ENCODE results near the gene HRG. TPM values are rescaled to one million over a fixed set of nuclear protein-coding genes. Genes with fewer than 3 reads are reported as not detected.

The HRG gene
- total RNA-seq, 1 donor from 2014 or later = not detected

- Histone ChIP-seq H3K4me1 (ENCODE audit: insufficient read depth, low read length) (peaks cover 5% of the 10 kb centered on the region), H3K27me3 (ENCODE audit: insufficient read depth, low read length) (peaks cover 11% of the 10 kb centered on the region), H3K79me2 (ENCODE audit: insufficient read depth, low read length) (no peaks in the 10 kb centered on the region), H3K27ac (ENCODE audit: low read depth, low read length) (no peak overlapping the region), H3K9me3 (ENCODE audit: insufficient read depth, low read depth, low read length) (no peaks in the 10 kb centered on the region), H4K20me1 (ENCODE audit: insufficient read depth, low read length) (no peaks in the 10 kb centered on the region), H2AFZ (ENCODE audit: low read depth, low read length) (no peak overlapping the region), H3K9ac (ENCODE audit: low read length) (no peak overlapping the region), H3K36me3 (ENCODE audit: insufficient read depth, low read length) (no peaks in the 10 kb centered on the region), H3K4me3 (ENCODE audit: insufficient read depth, low read depth, low read length) (no peak overlapping the region), H3K4me2 (ENCODE audit: low read length) (no peak overlapping the region)
- Mint-ChIP-seq H3K36me3 (ENCODE audit: low read depth, unreplicated experiment) (no peaks in the 10 kb centered on the region), H3K27ac (ENCODE audit: unreplicated experiment) (no peak overlapping the region), H3K9me3 (ENCODE audit: unreplicated experiment) (no peaks in the 10 kb centered on the region), H3K27me3 (ENCODE audit: low read depth, unreplicated experiment) (peaks cover 19% of the 10 kb centered on the region), H3K4me1 (ENCODE audit: low read depth, unreplicated experiment) (peaks cover 2% of the 10 kb centered on the region), H3K4me3 (ENCODE audit: unreplicated experiment) (no peak overlapping the region)
- DNase-seq (ENCODE audit: low read depth) (no peak), FAIRE-seq (no peak)
- TF ChIP-seq EZH2 (IDR thresholded peaks at IDR 0.05; ENCODE audit: insufficient read depth, low read length) = no peak
- TF ChIP-seq, protein P1, sequence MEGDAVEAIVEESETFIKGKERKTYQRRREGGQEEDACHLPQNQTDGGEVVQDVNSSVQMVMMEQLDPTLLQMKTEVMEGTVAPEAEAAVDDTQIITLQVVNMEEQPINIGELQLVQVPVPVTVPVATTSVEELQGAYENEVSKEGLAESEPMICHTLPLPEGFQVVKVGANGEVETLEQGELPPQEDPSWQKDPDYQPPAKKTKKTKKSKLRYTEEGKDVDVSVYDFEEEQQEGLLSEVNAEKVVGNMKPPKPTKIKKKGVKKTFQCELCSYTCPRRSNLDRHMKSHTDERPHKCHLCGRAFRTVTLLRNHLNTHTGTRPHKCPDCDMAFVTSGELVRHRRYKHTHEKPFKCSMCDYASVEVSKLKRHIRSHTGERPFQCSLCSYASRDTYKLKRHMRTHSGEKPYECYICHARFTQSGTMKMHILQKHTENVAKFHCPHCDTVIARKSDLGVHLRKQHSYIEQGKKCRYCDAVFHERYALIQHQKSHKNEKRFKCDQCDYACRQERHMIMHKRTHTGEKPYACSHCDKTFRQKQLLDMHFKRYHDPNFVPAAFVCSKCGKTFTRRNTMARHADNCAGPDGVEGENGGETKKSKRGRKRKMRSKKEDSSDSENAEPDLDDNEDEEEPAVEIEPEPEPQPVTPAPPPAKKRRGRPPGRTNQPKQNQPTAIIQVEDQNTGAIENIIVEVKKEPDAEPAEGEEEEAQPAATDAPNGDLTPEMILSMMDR (IDR thresholded peaks at IDR 0.05; ENCODE audit: insufficient read depth, low read depth, low read length) = no peak
These were observed 43.7 kb upstream of the HRG start for GRCh38 chr3:186621894-186622650.

DNA sequence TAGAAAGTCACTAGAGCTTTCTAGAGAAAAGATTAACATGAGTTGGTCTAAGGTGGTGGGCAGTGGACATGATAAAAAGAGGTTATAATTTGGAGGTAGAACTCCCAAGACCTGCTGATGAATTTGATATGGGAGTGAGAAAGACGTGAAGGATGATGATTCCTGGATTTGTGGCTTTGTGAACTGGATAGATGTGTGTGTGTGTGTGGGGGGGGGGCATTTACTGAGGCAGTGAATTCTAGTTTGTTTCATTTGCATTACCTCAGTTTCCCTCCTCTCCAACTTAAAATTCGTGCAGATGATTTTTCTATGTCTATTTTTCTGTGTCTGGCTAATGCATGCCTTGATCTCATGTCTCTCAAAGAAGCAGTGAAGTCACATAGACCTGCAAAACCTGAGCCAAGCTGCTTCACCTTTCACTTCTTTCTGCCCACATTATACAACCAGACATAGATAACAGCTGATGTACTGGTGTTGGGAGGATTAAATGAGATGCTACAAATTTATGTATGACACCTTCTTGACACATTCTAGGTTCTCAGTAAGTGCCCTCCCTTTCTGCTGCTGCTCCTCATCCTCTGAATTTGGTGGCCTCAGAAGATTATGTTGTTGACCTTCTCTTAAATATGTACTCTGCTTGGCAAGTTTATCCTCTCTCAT, 43.0 kb upstream of the HRG start:
- no peak for FAIRE-seq
- no peak overlapping the region for H3K9ac ChIP-seq (ENCODE audit: low read length)
- peaks cover 11% of the 10 kb centered on the region for H3K27me3 ChIP-seq (ENCODE audit: insufficient read depth, low read length)
- no peak overlapping the region for H3K4me2 ChIP-seq (ENCODE audit: low read length)
- no peak for DNase-seq (ENCODE audit: low read depth)
- peaks cover 15% of the 10 kb centered on the region for H3K27me3 Mint-ChIP-seq (ENCODE audit: low read depth, unreplicated experiment)
- no peaks in the 10 kb centered on the region for H3K36me3 ChIP-seq (ENCODE audit: insufficient read depth, low read length)
- TF ChIP-seq EZH2 (IDR thresholded peaks at IDR 0.05; ENCODE audit: insufficient read depth, low read length) = no peak
- TF ChIP-seq, protein P1 (IDR thresholded peaks at IDR 0.05; ENCODE audit: insufficient read depth, low read depth, low read length) = no peak
- H3K27ac ChIP-seq (ENCODE audit: low read depth, low read length) = no peak overlapping the region
- no peaks in the 10 kb centered on the region for H3K79me2 ChIP-seq (ENCODE audit: insufficient read depth, low read length)
- no peak overlapping the region for H3K27ac Mint-ChIP-seq (ENCODE audit: unreplicated experiment)
- no peak overlapping the region for H2AFZ ChIP-seq (ENCODE audit: low read depth, low read length)
- no peaks in the 10 kb centered on the region for H3K36me3 Mint-ChIP-seq (ENCODE audit: low read depth, unreplicated experiment)
- H4K20me1 ChIP-seq (ENCODE audit: insufficient read depth, low read length) = no peaks in the 10 kb centered on the region
- no peaks in the 10 kb centered on the region for H3K4me1 Mint-ChIP-seq (ENCODE audit: low read depth, unreplicated experiment)
- no peaks in the 10 kb centered on the region for H3K4me1 ChIP-seq (ENCODE audit: insufficient read depth, low read length)
- no peaks in the 10 kb centered on the region for H3K9me3 ChIP-seq (ENCODE audit: insufficient read depth, low read depth, low read length)
- H3K9me3 Mint-ChIP-seq (ENCODE audit: unreplicated experiment) = no peaks in the 10 kb centered on the region
- H3K4me3 ChIP-seq (ENCODE audit: insufficient read depth, low read depth, low read length) = no peak overlapping the region
- H3K4me3 Mint-ChIP-seq (ENCODE audit: unreplicated experiment) = no peak overlapping the region

- Mint-ChIP-seq H3K36me3 (ENCODE audit: low read depth, unreplicated experiment) (no peaks in the 10 kb centered on the region), H3K4me1 (ENCODE audit: low read depth, unreplicated experiment) (no peaks in the 10 kb centered on the region), H3K27me3 (ENCODE audit: low read depth, unreplicated experiment) (peaks cover 14% of the 10 kb centered on the region), H3K9me3 (ENCODE audit: unreplicated experiment) (no peaks in the 10 kb centered on the region), H3K4me3 (ENCODE audit: unreplicated experiment) (no peak overlapping the region), H3K27ac (ENCODE audit: unreplicated experiment) (no peak overlapping the region)
- H2AFZ ChIP-seq (ENCODE audit: low read depth, low read length) = no peak overlapping the region
- no peak overlapping the region for H3K9ac ChIP-seq (ENCODE audit: low read length)
- FAIRE-seq (no peak), DNase-seq (ENCODE audit: low read depth) (no peak)
- H3K27ac ChIP-seq (ENCODE audit: low read depth, low read length) = no peak overlapping the region
- peaks cover 14% of the 10 kb centered on the region for H3K27me3 ChIP-seq (ENCODE audit: insufficient read depth, low read length)
- no peaks in the 10 kb centered on the region for H4K20me1 ChIP-seq (ENCODE audit: insufficient read depth, low read length)
- no peak overlapping the region for H3K4me3 ChIP-seq (ENCODE audit: insufficient read depth, low read depth, low read length)
- H3K4me2 ChIP-seq (ENCODE audit: low read length) = no peak overlapping the region
- H3K36me3 ChIP-seq (ENCODE audit: insufficient read depth, low read length) = no peaks in the 10 kb centered on the region
- no peaks in the 10 kb centered on the region for H3K9me3 ChIP-seq (ENCODE audit: insufficient read depth, low read depth, low read length)
- TF ChIP-seq, protein P1 (IDR thresholded peaks at IDR 0.05; ENCODE audit: insufficient read depth, low read depth, low read length) = no peak
- TF ChIP-seq EZH2 (IDR thresholded peaks at IDR 0.05; ENCODE audit: insufficient read depth, low read length) = no peak
- H3K79me2 ChIP-seq (ENCODE audit: insufficient read depth, low read length) = no peaks in the 10 kb centered on the region
- no peaks in the 10 kb centered on the region for H3K4me1 ChIP-seq (ENCODE audit: insufficient read depth, low read length)
These were observed 41.2 kb upstream of the HRG start for GRCh38 chr3:186624598-186624997.
